IPS-NIHi7 (cell line): ENCODE results near the gene CALCOCO2.

Experiments
- DNase-seq: peaks from one replicate; pipeline ENCODE4 v3.0.0; 2012; ENCODE audit warnings: mixed read lengths; ENCODE audit errors: extremely low spot score

The CALCOCO2 gene

DNA sequence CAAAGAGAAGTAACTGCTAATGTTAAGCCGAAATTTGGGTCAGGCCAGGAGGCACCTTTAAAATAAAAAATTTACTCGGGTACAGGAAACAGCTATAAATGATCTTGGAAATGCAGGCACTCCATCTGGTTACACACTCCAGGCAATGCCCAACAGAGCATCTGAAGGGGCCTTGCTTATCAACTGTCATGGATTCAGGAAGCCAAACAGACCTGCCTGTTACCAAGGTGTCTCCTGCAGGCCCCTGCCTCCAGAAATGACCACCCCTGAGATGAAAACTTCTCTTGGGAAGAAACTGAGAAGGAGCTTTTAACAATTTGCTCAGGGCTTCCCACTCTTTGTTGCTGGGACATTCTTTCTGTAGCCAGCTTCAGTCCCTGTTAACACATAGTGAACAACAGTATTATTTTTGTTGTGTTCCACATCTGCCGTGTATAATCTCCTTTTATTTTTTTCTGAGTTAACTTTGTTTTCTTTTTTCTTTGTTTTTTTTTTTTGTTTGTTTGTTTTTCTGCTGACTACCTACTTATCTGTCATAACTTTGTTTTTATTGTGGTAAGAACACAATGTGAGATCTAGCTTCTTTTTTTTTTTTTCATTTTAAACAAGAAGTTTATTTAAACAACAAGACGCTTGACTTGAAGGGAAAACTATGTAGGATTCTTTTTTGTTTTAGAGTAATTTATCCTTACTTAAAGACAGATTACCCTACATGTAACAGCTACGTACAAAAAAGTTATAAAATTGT is 43.0 kb downstream of the CALCOCO2 start:
- DNase-seq = no peak

DNA sequence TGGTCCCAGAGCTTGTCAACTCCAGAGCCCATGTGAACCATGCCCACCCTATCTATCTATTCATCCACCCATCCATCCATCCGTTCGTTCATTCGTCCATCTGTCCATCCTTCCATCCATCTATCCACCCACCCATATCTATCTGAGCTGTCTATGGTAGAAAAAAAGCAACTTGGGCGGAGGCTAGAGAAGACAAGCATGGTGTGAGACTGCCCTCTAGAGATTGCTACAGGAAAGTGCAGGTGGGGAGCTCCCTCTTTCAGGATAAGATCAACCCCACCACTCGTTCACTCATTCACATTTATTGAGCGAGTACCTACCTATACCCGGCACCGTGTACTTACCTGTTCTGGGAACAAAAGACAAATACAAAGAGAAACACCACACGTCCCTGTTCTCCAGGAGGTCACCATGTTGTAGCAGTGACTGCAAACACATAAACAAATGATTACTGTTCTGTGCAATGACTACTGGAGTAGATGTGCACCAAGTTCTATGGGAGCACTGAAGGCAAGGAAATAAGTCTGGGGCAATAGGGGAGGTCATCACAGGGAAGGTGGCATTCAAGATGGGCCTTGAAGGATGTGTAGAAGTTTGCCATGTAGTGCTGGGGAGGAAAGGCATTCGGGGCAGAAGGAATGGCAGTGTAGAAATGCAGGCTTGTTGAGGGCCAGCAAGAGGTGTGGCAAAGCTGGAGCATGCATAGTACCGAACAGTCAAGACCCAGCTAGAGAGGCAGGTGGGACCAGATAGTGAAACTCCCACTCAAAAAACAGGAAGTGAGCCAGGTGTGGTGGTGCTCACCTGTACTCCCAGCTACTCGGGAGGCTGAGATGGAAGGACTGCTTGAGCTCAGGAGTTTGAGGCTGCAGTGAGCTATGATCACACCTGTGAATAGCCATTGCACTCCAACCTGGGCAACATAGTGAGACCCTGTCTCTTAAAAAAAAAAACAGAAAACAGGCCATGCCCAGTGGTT is 48.4 kb downstream of the CALCOCO2 start:
- DNase-seq = peak; percentile 88

DNA sequence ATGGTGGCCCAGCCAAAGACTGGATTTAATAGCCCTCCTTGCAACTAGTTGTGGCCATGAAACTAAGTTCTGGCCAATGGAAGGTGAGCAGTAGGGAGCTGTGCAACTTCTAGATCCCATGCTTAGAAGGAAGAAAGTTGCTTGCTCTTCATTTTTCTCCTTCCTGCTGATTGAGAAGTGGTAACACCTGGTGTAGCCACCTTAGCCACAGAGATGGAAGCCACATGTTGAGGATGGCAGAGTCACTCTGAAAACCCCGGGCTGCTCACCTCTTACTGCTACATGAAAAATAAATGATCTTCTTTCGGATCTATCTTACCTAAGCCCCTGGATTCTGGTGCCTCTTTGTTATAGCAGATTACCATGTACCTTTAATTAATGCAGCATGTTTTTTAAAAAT is 51.4 kb downstream of the CALCOCO2 start:
- no peak for DNase-seq

DNA sequence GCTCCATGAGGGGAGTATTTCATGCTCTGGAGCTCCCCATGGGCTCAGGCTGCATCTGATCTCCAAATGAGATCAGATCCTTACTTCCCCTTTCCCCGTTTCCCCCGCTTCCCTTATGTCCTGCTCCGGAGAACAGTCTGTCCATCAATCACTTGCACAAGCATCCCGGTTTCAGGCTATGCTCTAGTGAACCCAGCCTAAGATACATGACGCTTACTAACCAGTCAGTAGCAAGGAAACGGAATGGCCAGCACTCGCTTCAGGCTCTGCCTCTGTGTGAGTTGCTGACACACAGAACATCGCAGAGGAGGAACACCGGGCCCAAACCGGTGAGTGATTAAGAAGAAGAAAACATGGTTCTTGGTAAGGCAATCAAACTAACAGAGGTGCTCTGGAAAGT is 52.3 kb downstream of the CALCOCO2 start:
- no peak for DNase-seq

DNA sequence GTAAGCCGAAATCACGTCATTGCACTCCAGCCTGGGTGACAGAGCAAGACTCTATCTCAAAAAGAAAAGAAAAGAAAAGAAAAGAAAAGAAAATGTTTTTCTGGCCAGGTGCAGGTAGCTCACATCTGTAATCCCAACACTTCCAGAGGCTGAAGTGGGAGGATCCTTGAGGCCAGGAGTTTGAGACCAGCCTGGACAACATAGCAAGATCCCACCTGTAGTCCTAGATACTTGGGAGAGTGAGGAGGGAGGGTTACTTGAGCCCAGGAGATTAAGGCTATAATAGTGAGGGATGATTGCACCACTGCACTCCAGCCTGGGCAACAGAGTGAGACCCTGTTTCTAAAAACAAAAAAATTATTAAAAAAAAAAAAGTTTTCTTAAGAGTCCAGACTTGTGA is 59.3 kb downstream of the CALCOCO2 start:
- no peak for DNase-seq

DNA sequence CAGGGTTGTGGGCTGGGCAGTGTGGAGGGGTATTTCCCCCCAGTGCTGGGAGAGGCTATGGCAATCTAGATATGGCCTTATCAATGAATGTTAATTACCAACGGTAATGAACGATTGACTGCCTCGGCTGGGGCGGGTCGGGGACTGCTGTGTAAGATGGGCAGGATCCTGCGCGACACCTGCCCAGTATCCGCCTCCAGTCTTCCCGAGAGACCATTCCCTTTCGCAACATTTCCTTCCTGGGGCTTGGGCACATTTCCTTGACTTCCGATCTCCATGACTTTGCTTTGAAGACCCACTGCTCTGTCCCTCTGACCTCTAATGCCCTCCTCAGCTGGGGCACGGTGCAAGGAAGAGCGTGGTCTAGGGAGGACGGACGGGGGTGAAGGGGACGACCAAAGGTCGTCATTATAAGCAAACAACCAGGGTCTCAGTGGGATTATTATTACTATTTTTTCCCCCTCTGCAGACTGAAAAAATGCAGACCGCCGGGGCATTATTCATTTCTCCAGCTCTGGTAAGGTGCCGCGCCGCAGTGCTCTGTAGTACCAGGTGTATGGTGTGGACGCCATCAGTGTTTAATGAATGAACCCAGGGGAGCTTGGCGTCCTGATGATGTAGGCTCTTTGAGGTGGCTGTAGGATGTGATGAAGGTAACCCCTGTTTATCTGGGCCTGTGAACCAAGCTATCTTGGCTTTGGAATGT is 62.3 kb downstream of the CALCOCO2 start:
- DNase-seq = no peak

DNA sequence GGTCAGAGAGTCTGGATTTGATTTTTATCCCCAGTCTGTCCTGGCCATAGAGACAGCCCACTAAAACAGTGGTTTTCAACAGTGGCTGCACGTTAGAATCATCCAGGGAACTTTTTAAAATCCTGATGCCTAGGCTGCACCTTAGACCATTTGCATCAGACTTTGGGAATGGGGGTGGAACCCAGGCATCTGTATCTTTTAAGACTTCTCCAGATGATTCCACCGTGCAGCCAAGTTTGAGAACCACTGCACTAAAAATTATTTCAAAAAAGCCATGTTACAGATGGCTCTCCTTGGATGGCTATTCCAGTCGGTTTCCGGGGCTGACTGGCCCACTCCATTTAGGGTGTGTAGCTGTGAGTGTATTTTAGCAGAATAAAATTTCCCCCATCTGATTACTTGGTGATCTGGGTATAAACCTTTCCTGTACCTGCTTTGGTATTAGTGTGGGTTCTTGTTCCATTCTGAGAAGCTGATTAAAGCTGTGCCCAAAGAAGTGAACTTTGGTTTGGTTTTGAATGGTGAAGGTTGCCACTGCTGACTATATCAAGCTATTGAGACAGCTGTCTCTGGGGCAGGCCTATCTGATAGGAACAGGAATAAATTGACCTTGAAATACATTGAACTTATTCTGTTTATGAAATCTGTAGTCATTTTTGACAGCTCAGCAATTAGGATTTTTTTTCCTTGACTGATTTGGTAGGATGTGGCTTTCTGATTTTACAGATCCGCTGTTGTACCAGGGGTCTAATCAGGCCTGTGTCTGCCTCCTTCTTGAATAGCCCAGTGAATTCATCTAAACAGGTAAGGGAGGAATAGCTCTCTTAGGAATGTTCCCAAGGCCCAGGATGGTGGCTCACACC is 63.0 kb downstream of the CALCOCO2 start:
- no peak for DNase-seq

DNA sequence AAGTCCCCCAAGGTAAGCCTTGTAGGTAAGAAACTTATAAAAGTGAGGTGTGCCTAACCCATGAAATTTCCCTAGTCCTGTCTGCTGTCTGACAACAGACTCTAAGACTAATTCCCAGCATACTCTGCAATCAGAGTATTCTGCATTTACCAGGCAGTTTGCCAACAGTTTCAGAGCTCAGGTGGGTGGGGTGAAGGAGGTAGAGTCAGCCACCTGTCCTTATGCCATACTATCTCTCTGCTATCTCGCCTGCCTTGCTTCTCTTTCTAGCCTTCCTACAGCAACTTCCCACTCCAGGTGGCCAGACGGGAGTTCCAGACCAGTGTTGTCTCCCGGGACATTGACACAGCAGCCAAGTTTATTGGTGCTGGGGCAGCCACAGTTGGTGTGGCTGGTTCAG is 64.1 kb downstream of the CALCOCO2 start:
- DNase-seq = no peak

DNA sequence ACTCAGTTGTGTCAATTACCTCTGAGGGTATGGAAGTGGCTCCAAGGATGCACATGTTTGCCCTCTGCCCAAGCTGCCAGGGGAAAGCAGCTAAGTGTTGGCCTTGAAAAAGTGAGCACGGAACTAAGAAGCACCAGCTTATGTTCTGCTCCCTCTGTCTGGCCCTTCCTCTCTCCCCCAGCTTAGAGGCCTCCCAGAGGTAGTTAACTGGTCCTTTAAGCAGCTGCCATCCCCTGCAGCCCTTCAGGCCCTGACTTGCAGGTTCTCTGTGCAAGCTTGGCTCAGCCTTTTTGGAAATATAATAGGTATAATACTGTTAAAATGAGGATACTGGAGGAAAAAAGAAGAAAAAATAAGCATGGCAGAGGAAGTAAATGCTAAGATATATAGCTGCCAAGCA is 70.4 kb downstream of the CALCOCO2 start:
- no peak for DNase-seq

DNA sequence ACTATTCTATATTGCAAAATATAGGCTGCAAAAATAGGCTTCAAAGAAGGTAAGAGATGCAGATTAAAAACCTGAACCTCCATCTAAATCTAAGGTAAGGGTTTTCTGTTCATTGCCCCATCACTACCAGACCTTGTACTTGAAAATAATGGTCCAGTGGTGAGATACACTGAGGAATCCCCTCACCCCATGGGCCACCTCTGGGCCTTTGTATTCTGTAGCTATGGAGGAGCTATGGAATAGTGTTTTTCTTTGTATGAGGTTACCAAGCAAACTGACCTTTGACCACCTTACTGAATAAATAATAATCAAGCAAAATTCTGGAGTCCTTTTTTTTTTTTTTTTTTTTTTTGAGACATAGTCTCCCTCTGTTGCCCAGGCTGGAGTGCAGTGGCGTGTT is 72.6 kb downstream of the CALCOCO2 start:
- no peak for DNase-seq

DNA sequence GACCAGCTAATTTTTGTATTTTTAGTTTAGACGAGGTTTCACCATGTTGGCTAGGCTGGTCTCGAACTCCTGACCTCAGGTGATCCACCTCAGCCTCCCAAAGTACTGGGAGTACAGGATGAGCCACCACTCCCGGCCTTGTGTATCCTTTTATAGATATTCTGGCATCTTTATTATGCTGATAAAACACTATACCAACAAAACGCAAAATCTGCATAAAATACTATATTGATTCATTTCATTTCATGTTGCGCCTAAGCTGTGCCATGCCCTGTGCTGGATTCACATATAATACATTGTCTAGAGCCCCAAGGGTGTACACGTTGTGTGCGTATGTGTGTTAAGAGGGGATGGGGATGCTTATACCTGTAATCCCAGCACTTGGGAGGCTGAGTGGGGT is 73.6 kb downstream of the CALCOCO2 start:
- DNase-seq = no peak

DNA sequence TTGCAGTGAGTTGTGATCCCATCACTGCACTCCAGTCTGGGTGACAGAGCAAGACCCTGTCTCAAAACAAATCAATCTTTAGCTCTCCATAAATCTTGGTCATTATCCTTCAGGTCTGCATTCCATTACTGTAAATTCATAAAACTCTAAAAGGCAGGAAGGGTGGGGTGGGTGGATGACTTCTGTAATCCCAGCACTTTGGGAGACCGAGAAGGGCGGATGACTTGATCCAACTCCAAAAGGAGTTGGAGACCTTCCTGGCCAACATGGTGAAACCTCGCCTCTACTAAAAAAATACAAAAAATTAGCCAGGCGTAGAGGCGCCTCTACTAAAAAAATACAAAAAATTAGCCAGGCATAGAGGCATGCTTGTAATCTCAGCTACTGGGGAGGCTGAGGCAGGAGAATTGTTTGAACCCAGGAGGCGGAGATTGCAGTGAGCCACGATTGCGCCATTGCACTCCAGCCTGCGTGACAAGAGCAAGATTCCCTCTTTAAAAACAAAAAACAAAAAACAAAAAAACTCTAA is 75.2 kb downstream of the CALCOCO2 start:
- DNase-seq = no peak

DNA sequence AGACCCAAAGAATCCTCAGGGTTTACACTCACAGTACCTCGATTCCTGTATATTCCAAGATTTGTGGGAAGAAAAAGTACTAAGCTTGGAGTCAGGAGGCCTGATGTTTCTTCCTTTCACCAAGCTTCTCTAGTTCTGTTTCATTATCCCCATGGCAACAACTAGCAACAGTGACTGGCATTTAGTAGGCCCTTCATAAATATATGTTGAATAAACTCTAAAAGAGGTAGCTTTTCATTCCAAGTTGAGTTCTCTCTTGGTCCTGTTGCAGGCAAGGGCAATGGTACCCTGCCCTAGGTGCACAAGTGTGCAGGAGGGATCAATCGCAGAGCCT is 76.8 kb downstream of the CALCOCO2 start:
- no peak for DNase-seq

DNA sequence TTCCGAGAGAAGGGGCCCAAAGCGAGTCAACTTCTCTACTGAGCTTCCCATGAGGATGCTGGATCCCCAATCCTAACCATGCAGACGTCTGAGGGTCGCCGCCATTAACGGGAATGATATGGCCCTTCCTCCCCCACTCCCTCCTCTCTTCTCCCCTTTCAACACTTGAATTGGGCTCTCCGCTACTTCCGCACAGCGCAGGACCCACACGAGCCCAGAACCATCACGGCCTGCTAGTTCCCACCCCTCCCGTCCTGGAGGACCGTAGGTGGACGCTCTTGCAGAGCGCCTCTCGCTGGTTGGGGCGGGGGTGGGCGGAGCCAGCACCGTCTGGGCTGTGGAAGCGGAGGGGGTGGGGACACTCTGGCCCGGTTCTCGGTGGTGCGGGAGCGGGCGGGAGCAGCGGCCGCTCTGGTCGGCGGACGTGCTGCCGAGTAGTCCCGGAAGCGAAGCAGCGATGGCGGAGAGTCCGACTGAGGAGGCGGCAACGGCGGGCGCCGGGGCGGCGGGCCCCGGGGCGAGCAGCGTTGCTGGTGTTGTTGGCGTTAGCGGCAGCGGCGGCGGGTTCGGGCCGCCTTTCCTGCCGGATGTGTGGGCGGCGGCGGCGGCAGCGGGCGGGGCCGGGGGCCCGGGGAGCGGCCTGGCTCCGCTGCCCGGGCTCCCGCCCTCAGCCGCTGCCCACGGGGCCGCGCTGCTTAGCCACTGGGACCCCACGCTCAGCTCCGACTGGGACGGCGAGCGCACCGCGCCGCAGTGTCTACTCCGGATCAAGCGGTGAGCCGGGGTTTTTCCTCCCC is 77.4 kb downstream of the CALCOCO2 start, which contains the start of gene UBE2Z:
Gene UBE2Z (plus strand): TSS at position 361 of the 797 bp plus-strand sequence. CDS start 97 bp downstream, at position 458.
- peak; percentile 96 for DNase-seq

DNA sequence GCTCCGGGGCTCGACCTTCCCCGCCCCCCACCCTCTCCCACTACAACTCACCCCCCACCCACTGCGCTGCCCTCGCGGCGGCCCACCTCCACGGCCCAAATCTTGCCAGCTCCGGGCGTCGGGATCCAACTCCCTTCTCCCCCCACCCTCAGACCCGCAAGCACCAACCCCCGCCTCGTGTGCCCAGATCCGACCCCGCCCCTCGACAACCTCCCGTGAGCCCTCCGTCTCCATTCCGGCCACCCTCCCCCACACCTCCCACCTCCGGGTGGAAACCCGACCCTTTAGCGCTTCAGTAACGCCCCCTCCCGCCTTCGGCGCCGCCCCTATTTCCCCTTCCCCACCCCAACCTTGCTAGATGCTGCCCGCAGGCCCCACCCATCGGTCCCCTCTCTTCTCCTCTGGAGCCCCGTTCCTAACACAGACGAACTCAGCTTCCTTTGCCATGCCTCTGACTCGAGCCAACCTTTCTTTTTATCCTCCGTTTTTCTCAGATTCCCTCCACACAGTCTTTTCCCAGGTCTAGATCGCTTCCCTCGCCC is 78.1 kb downstream of the CALCOCO2 start:
- peak; percentile 95 for DNase-seq

DNA sequence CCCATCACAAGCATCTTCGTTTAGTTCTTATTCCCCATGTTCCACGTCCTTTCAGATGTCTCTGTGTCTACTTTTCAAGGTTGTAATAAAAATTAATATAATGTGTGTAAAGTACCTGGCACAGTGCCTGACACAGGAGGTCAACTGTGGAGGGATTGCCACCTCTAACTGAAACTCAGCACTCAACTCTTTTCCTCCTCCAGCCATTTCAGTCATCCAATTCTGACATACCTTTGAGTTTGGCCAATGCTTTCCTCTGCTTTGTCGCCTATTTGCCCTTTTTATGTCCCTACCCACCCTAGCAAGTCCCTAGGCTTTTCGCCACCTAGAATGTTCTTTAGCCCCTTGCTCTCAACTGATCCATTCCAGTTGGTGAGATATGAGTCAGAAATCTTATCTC is 78.9 kb downstream of the CALCOCO2 start:
- DNase-seq = no peak

DNA sequence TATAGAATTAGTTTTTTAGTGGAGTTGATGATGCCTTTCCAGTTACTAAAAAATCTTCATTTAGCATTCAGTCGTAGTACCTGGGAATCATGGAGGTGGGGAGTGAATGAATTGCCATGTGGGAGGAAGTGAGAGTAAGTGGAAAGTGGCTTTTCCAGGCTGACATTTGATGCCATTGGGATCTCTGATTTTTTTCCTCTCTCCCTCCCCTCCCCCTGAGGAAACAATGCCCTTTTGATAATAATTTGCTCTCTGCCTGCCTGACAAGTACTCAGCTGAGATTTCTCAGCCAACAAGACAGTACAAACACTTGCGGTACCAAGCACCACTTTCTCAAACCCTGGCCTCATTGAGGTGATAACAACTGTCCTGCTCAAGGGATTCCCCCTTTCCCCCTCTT is 79.5 kb downstream of the CALCOCO2 start:
- DNase-seq = no peak

DNA sequence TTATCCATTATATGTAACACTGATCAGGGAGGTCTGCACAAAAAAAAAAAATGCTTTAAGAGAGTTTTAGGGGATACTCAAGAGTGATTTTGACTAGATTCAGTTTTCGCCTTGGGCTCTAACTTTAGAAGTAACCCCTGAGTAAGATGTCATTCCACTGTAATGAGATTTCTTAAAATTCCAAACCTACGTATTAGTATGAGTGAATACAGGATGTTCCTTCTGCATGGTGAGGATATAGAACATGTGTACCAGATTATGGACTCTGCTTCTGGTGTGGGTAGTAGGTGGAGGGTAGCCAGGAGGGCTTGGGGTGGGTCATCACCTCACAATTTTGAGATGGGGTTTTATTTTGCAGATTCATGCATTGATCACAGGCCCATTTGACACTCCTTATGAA is 81.6 kb downstream of the CALCOCO2 start:
- no peak for DNase-seq
